Middle frontal gyrus (tissue), 1 donor: Measurements from ENCODE around the gene LYRM4.

Source experiments
- DNase-seq: peaks from one replicate; pipeline ENCODE4 v3.0.0-alpha.2; 2015; ENCODE audit warnings: low spot score; ENCODE audit errors: extremely low spot score

LYRM4 gene

GRCh38 chr6:5260661-5261544 is at the start of gene LYRM4, which contains the start of gene FARS2:
Gene LYRM4 (minus strand): TSS chr6:5260950. CDS start chr6:5260733, 217 bp downstream.
Gene FARS2 (plus strand): TSS chr6:5261513.
- DNase-seq: peak; percentile 89

DNA sequence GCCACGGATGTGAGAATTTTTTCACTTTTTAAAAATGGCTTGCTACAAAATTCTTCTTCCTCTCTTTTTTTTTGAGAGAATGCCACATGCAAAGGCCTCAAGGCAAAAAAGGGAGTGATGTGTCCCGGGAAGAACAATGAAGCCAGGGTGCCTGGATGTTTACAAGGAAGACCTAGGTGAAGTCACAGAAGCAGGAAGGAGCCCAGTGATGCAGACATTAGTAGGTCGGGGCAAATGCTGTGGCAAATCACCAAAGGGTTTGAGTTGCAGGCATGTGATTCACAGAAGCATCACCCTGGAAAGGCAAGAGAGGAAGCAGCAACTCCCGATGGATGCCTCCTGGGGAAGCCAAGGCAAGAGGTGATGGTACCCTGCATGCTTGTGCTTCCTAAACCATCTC is 47.3 kb upstream of the LYRM4 start:
- DNase-seq: no peak

DNA sequence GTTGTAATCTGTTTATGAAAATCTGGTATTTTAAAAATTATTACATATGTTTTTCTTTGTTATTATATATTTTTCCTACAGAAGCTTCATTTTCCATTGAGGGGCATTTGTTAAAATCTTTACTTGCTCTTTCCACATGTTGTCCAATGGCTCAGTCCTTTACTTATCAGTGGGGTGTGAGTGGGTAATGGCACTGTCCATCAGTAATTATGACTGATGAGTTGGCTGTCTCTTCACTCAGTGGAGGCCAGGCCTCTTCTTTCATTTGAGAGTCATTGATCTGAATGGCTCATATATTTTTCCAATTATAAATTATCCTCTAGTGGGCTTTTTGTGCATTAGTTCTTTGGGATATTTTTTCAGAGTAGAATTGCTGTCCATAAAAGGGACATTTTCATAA is 46.3 kb upstream of the LYRM4 start:
- DNase-seq: no peak

- no peak for DNase-seq
Observed at GRCh38 chr6:5305968-5306626, 45.3 kb upstream of the LYRM4 start.

DNA sequence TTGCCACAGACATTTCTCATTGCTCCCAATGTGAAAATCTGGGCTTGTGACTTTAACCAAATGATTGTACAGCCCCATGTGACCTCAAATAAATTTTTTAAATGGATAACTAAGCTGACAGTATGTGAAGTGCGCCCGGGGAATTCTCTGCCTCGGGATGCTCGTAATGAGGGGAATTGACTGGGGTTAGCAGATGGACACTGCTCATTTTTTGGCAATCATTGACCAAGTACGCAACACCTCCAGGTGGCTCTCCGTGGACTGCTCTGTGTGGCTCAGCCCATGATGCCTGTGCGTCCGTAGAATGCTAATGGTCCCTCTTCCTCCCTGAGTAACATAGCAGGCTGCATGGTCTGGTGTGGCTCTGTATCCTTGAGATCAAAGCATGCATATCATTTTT is 42.9 kb upstream of the LYRM4 start:
- no peak for DNase-seq

GRCh38 chr6:5302995-5303622 is 42.4 kb upstream of the LYRM4 start:
- no peak for DNase-seq

DNA sequence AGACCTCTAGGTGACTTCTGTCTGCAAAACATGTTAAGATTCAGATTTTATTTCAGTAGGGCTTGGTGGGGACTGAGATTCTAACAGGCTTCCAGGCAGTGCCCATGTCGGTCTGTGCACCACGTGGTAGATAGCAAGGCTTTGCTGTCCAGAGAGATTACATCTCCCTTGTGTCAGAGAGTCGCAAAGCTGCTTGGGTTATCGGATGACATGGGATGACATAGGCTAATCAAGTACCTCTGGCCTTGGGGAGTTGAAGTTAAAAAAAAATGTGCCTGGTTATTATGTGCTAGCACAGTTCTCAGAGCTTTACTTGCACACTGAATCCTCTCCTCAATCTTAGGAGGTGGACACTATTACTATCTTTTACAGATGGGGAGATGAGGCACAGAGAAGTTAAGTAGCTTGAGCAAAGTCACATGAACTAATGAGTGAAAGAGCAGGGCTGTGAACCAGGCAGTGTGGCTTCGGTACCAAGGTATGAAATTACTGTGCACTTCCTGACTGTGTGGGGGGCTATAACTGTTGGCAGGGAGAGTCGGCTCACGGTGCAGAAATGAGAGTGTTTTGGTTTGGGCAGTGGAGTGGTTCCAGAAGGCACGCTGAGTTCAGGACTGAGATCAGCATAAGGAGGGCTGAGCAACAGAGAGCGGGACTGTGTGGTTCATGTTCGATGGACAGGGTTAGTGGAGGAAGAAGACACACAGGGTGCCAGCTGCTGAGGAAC is 41.6 kb upstream of the LYRM4 start:
- no peak for DNase-seq

- no peak for DNase-seq
Observed at GRCh38 chr6:5300206-5300764, 39.5 kb upstream of the LYRM4 start.

- DNase-seq: no peak
Observed at GRCh38 chr6:5295623-5296022, 34.9 kb upstream of the LYRM4 start.

- no peak for DNase-seq
Observed at GRCh38 chr6:5294392-5295211, 33.9 kb upstream of the LYRM4 start.

- no peak for DNase-seq
Observed at GRCh38 chr6:5293692-5294091, 32.9 kb upstream of the LYRM4 start.

GRCh38 chr6:5292154-5292553 is 31.4 kb upstream of the LYRM4 start:
- no peak for DNase-seq

DNA sequence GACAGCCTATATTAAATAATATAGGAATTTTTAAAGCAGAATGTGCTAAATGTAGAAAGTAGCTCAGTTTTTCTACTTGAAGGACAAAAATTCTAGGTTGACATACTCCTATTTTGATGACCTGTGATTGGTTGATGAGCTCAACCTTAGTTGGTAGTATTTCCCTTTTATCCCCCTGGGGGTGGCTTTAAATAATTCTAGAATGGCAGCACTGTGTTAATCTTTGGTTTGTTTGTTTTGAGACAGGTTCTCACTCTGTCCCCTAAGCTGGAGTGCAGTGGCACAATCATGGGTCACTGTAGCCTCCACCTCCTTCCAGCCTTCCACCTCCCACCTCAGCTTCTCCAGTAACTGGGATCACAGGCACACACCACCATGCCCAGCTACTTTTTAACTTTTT is 29.8 kb upstream of the LYRM4 start:
- DNase-seq: no peak

- DNase-seq: no peak
Observed at GRCh38 chr6:5290097-5290496, 29.3 kb upstream of the LYRM4 start.

GRCh38 chr6:5287966-5288297 is 27.2 kb upstream of the LYRM4 start:
- DNase-seq: no peak

DNA sequence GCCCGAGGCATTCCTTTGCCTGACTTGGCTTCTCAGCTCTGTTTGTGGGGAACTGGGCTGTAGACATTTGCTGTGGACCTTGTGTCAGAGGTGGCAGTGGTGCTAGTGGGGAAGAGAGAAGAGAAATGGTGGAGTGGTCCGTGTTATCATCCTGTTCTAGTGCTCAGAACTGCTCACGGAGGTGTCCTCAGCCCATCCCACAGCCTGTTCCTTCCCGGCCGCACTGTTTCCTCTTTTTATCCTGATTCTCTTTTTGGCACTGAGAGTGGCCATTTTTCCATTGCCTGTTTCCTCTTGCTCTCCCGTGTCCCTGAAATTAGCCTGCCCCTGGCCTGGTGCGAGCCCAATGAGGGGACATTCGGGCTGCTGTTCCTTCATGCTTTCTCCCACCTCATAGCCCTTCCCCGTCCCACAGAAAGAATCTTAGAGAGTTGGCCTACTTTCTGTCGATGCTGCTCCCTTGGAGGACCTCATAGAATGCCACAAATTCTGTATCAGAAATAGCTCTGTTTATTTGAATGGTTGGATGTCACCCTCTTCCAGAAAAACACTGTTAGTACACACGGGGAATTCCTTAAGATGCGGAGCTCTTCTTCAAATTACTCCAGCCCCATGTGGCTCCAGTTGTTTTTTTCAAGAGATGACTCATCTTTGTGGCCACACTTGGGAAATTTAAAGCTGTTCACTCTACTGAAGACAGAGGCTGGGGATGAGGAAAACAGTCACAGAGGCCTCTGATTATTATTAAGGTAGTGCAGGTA is 26.6 kb upstream of the LYRM4 start:
- no peak for DNase-seq

DNA sequence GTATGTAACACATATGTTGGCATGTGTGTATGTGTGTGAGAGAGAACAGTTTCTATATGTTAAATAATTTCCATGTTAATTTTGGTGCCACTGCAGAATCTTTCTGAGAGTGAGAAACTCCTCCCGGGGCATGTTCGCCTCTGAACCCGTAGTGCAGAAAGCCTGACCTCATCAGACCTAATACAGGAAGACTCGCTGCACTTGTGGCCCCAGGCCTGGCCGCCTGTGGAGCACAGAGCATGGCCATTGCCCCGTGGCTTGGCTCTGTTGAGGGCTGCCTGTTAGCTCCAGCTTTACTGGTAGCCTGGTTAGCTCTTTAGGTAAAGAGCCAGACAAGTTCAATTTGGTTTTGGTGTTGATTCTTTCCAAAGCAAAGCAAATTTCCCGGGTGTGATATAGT is 26.0 kb upstream of the LYRM4 start:
- no peak for DNase-seq

DNA sequence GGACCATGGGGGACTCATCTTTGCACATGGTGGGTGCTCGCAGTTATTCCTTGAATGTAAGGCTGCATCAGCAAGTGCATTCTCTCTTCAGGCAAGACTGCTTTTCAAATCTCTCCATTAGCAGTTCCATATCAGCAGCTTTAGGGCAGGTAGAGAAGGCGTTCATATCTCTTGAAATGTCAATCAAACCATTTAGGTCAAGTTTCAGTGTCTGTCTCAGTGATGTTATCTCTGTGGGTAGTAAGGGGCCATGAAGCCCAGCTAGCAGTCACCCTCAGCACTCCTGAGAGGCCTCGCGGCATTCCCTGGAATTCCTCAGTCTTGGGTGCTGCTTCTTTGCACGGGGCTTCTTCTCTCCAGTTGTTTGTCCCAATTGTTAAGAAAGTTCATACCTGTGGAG is 24.8 kb upstream of the LYRM4 start:
- DNase-seq: no peak

- DNase-seq: no peak
Observed at GRCh38 chr6:5285081-5285480, 24.3 kb upstream of the LYRM4 start.

- DNase-seq: no peak
Observed at GRCh38 chr6:5282191-5282623, 21.5 kb upstream of the LYRM4 start.
